HepG2 (cell line): ENCODE results near the gene NDUFS5. TPM values are rescaled to one million over a fixed set of nuclear protein-coding genes. Genes with fewer than 3 reads are reported as not detected.

ENCODE experiments used
- KLF9 ChIP-seq: IDR thresholded peaks from 2 replicates; pipeline ENCODE4 v1.6.1; 2016; ENCODE audit warnings: low read depth
- MAFK ChIP-seq, 2 experiments: IDR thresholded peaks in 1 of 2; conservative IDR thresholded peaks in 1 of 2; 2 replicates each; pipeline ENCODE4 v1.6.1; 2011; ENCODE audit warnings: improper control_type of control experiment in 2 of 2, low read length in 2 of 2
- MBNL3 ChIP-seq: fragments of 250-450 bp; sonication (Bioruptor Pico); conservative IDR thresholded peaks from 2 replicates; pipeline ENCODE4 v1.8.0; 2022; ENCODE audit warnings: mild to moderate bottlenecking, inconsistent platforms
- MLLT10 ChIP-seq: sonication (generic); formaldehyde crosslinking; IDR thresholded peaks from 2 replicates; pipeline ENCODE4 v1.4.0; 2020; ENCODE audit warnings: missing genetic modification reagents
- MXD3 ChIP-seq: IDR thresholded peaks from 2 replicates; pipeline ENCODE4 v1.6.1; 2016; ENCODE audit warnings: mild to moderate bottlenecking, missing biosample characterization, missing genetic modification reagents
- MXD4 ChIP-seq: IDR thresholded peaks from 2 replicates; pipeline ENCODE4 v1.6.1; 2016; ENCODE audit warnings: mild to moderate bottlenecking, missing biosample characterization, missing genetic modification reagents
- RAD51 ChIP-seq: fragments of 450-650 bp; IDR thresholded peaks from 2 replicates; pipeline ENCODE4 v1.6.1; 2016; ENCODE audit warnings: borderline replicate concordance
- SIX1 ChIP-seq: sonication (generic); formaldehyde crosslinking; IDR thresholded peaks from 2 replicates; pipeline ENCODE4 v1.4.0; 2020; ENCODE audit warnings: missing genetic modification reagents, borderline replicate concordance
- TCF12 ChIP-seq, 2 experiments: fragments of 450-650 bp in 1 of 2; sonication (generic) in 1 of 2; formaldehyde crosslinking in 1 of 2; IDR thresholded peaks; 2 replicates each; pipeline versions ENCODE4 v1.6.1 to v1.8.0; 2017 to 2022; ENCODE audit warnings: antibody characterized with exemption in 1 of 2, mild to moderate bottlenecking in 1 of 2, missing genetic modification reagents in 1 of 2, moderate library complexity in 1 of 2
- TRIM22 ChIP-seq: fragments of 450-650 bp; IDR thresholded peaks from 2 replicates; pipeline ENCODE4 v1.6.1; 2017
- ZNF256 ChIP-seq: sonication (generic); formaldehyde crosslinking; conservative IDR thresholded peaks from 2 replicates; pipeline ENCODE4 v1.4.0; 2020; ENCODE audit warnings: missing genetic modification reagents
- ZNF274 ChIP-seq: sonication (generic); formaldehyde crosslinking; IDR thresholded peaks from 2 replicates; pipeline ENCODE4 v1.5.1; 2020; ENCODE audit warnings: mild to moderate bottlenecking, missing genetic modification reagents
- ZNF674 ChIP-seq: sonication (generic); formaldehyde crosslinking; IDR thresholded peaks from 2 replicates; pipeline ENCODE4 v1.5.0; 2020; ENCODE audit warnings: low read depth, mild to moderate bottlenecking, missing genetic modification reagents
- ZNF678 ChIP-seq: sonication (generic); formaldehyde crosslinking; IDR thresholded peaks from 2 replicates; pipeline ENCODE4 v1.4.0; 2020; ENCODE audit warnings: mild to moderate bottlenecking, missing genetic modification reagents
- polyA plus RNA-seq, 8 experiments: library from polyadenylated mRNA; depleted of rRNA in 3 of 8; stranded (reverse) in 7 of 8; unstranded in 1 of 8; fragments of >200 nt; fragmentation: Illumina TruSeq in 4 of 8; extraction: Trizol in 4 of 8; gene quantifications; 2 replicates each; pipeline versions ENCODE4 v1.2.1 to v1.2.3, GENCODE V29; 2011 to 2016; ENCODE audit warnings: low read depth in 4 of 8, missing spikeins in 1 of 8, mixed read lengths in 1 of 8; ENCODE audit not compliant: insufficient read depth in 1 of 8
- total RNA-seq, 5 experiments: library from RNA; depleted of rRNA; stranded (reverse); fragments of >200 nt; fragmentation: Illumina TruSeq; extraction: Trizol; gene quantifications; 2 replicates each; pipeline ENCODE4 v1.2.3, GENCODE V29; 2016; ENCODE audit warnings: low read depth in 1 of 5
- TF ChIP-seq, protein P1 (sequence below): sonication (generic); formaldehyde crosslinking; IDR thresholded peaks from 2 replicates; pipeline ENCODE4 v1.4.0; 2020; ENCODE audit warnings: mild to moderate bottlenecking, missing genetic modification reagents
- TF ChIP-seq, protein P2 (sequence below): sonication (generic); formaldehyde crosslinking; IDR thresholded peaks from 2 replicates; pipeline ENCODE4 v1.8.1; 2023; ENCODE audit warnings: mild to moderate bottlenecking, missing genetic modification reagents, borderline replicate concordance
- TF ChIP-seq, protein P3 (sequence below): sonication (generic); formaldehyde crosslinking; conservative IDR thresholded peaks from 2 replicates; pipeline ENCODE4 v1.4.0; 2020; ENCODE audit warnings: missing genetic modification reagents
- TF ChIP-seq, protein P4 (sequence below): sonication (generic); formaldehyde crosslinking; IDR thresholded peaks from 2 replicates; pipeline ENCODE4 v1.4.0; 2020; ENCODE audit warnings: low read depth, missing genetic modification reagents

NDUFS5 gene
- total and polyA plus RNA-seq, 2 of the 13 experiments (the other 11 are each of a cell fraction or from before 2014, with no cell fraction given) = 263 to 466 TPM

- TF ChIP-seq, protein P1, sequence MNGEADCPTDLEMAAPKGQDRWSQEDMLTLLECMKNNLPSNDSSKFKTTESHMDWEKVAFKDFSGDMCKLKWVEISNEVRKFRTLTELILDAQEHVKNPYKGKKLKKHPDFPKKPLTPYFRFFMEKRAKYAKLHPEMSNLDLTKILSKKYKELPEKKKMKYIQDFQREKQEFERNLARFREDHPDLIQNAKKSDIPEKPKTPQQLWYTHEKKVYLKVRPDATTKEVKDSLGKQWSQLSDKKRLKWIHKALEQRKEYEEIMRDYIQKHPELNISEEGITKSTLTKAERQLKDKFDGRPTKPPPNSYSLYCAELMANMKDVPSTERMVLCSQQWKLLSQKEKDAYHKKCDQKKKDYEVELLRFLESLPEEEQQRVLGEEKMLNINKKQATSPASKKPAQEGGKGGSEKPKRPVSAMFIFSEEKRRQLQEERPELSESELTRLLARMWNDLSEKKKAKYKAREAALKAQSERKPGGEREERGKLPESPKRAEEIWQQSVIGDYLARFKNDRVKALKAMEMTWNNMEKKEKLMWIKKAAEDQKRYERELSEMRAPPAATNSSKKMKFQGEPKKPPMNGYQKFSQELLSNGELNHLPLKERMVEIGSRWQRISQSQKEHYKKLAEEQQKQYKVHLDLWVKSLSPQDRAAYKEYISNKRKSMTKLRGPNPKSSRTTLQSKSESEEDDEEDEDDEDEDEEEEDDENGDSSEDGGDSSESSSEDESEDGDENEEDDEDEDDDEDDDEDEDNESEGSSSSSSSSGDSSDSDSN (CRISPR knock-in tag) = peak; percentile 46; the same call in 1 of the 2 replicates
- TF ChIP-seq ZNF678 (CRISPR knock-in tag) (peak; percentile 46; the same call in 1 of the 2 replicates), MXD3 (peak; percentile 69; the same call in 1 of the 2 replicates), MLLT10 (CRISPR knock-in tag) (no peak), ZNF274 (CRISPR knock-in tag) (no peak), MAFK (conservative IDR thresholded peaks at IDR 0.05 in 1 of 2, IDR thresholded peaks at IDR 0.05 in 1 of 2; ENCODE audit: low read length in 2 of 2) (0 out of 4 replicates have a peak, but pooled peaks of 1 of the 2 experiments have one; percentile 8), ZNF674 (no peak), RAD51 (no peak), TRIM22 (no peak), KLF9 (CRISPR knock-in tag) (no peak), SIX1 (CRISPR knock-in tag) (no peak), MBNL3 (no peak), MXD4 (peak; percentile 45), TCF12 (IDR thresholded peaks at IDR 0.05) (no peak), TCF12 (CRISPR knock-in tag; IDR thresholded peaks at IDR 0.05) (peak; percentile 31; the same call in 1 of the 2 replicates), ZNF256 (CRISPR knock-in tag) (0 out of 2 replicates have a peak, but pooled peaks have one; percentile 40)
- TF ChIP-seq, protein P2, sequence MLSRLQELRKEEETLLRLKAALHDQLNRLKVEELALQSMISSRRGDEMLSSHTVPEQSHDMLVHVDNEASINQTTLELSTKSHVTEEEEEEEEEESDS = 0 out of 2 replicates have a peak, but pooled peaks have one; percentile 26
- TF ChIP-seq, protein P3, sequence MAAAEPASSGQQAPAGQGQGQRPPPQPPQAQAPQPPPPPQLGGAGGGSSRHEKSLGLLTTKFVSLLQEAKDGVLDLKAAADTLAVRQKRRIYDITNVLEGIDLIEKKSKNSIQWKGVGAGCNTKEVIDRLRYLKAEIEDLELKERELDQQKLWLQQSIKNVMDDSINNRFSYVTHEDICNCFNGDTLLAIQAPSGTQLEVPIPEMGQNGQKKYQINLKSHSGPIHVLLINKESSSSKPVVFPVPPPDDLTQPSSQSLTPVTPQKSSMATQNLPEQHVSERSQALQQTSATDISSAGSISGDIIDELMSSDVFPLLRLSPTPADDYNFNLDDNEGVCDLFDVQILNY (CRISPR knock-in tag) = no peak
- TF ChIP-seq, protein P4, sequence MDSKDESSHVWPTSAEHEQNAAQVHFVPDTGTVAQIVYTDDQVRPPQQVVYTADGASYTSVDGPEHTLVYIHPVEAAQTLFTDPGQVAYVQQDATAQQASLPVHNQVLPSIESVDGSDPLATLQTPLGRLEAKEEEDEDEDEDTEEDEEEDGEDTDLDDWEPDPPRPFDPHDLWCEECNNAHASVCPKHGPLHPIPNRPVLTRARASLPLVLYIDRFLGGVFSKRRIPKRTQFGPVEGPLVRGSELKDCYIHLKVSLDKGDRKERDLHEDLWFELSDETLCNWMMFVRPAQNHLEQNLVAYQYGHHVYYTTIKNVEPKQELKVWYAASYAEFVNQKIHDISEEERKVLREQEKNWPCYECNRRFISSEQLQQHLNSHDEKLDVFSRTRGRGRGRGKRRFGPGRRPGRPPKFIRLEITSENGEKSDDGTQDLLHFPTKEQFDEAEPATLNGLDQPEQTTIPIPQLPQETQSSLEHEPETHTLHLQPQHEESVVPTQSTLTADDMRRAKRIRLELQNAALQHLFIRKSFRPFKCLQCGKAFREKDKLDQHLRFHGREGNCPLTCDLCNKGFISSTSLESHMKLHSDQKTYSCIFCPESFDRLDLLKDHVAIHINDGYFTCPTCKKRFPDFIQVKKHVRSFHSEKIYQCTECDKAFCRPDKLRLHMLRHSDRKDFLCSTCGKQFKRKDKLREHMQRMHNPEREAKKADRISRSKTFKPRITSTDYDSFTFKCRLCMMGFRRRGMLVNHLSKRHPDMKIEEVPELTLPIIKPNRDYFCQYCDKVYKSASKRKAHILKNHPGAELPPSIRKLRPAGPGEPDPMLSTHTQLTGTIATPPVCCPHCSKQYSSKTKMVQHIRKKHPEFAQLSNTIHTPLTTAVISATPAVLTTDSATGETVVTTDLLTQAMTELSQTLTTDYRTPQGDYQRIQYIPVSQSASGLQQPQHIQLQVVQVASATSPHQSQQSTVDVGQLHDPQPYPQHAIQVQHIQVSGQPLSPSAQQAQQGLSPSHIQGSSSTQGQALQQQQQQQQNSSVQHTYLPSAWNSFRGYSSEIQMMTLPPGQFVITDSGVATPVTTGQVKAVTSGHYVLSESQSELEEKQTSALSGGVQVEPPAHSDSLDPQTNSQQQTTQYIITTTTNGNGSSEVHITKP (CRISPR knock-in tag) = no peak; the same call in 1 of the 2 replicates
Observed at GRCh38 chr1:39026051-39026865, at the start of gene NDUFS5 (continued).
